HG03575 (cell line): ENCODE results near the gene RASSF4.

Experiments
- ATAC-seq: cut with Tn5 transposase; IDR thresholded peaks from one replicate; pipeline ENCODE4 v1.9.1; 2021; ENCODE audit not compliant: unreplicated experiment, insufficient number of reproducible peaks, low FRiP score; ENCODE audit errors: extremely low read depth

RASSF4 gene

GRCh38 chr10:44970812-44971395, 11.3 kb downstream of the RASSF4 start:
- ATAC-seq: no peak

GRCh38 chr10:44971434-44971833, 11.8 kb downstream of the RASSF4 start:
- ATAC-seq: no peak

GRCh38 chr10:44971935-44972757, 12.5 kb downstream of the RASSF4 start:
- no peak for ATAC-seq

- no peak for ATAC-seq
Measured at GRCh38 chr10:44972874-44973306, 13.3 kb downstream of the RASSF4 start.

GRCh38 chr10:44973323-44974081, 13.9 kb downstream of the RASSF4 start:
- ATAC-seq: no peak

- ATAC-seq: no peak
Measured at GRCh38 chr10:44974082-44974627, 14.6 kb downstream of the RASSF4 start.

GRCh38 chr10:44974628-44975430, 15.2 kb downstream of the RASSF4 start:
- no peak for ATAC-seq

GRCh38 chr10:44975431-44976331, 16.1 kb downstream of the RASSF4 start:
- no peak for ATAC-seq

- no peak for ATAC-seq
Measured at GRCh38 chr10:44976352-44977198, 17.0 kb downstream of the RASSF4 start.

GRCh38 chr10:44977287-44978212, 17.9 kb downstream of the RASSF4 start:
- ATAC-seq: no peak

GRCh38 chr10:44978213-44978569, 18.6 kb downstream of the RASSF4 start:
- no peak for ATAC-seq

- ATAC-seq: no peak
Measured at GRCh38 chr10:44978570-44979280, 19.1 kb downstream of the RASSF4 start, which contains the start of gene DEPP1. Gene DEPP1 (minus strand): TSS chr10:44978809. CDS start chr10:44978030, 779 bp downstream.

- no peak for ATAC-seq
Measured at GRCh38 chr10:44979281-44980191, 19.9 kb downstream of the RASSF4 start.

GRCh38 chr10:44980309-44981171, 20.9 kb downstream of the RASSF4 start:
- no peak for ATAC-seq
